Ovary (tissue), 9 donors: Measurements from ENCODE around the gene BACH2. TPM values are rescaled to one million over a fixed set of nuclear protein-coding genes. Genes with fewer than 3 reads are reported as not detected.

Experiments used
- DNase-seq, 5 donors: peaks; one replicate each; pipeline ENCODE4 v3.0.0-alpha.2; 2019 to 2020
- H3K27ac ChIP-seq, 2 donors: fragments of 200-600 bp; one replicate each; pipeline versions ENCODE4 v1.5.1 to v1.8.0; 2019 to 2022
- H3K27me3 ChIP-seq: fragments of 200-600 bp; one replicate; pipeline ENCODE4 v1.8.0; 2022
- H3K36me3 ChIP-seq: fragments of 200-600 bp; sonication (generic); one replicate; pipeline ENCODE4 v1.5.1; 2019
- H3K4me1 ChIP-seq: one replicate; pipeline ENCODE4 v1.8.1; 2013; ENCODE audit warnings: mild to moderate bottlenecking, moderate library complexity; ENCODE audit not compliant: insufficient read depth
- H3K4me3 ChIP-seq: fragments of 200-600 bp; sonication (generic); one replicate; pipeline ENCODE4 v1.5.1; 2017
- H3K9me3 ChIP-seq, 2 donors: fragments of 200-600 bp in 1 of 2; sonication (generic) in 1 of 2; one replicate each; pipeline versions ENCODE4 v1.5.1 to v1.8.1; 2013 to 2019; ENCODE audit warnings: mild to moderate bottlenecking in 1 of 2, moderate library complexity in 1 of 2
- CTCF ChIP-seq, 3 donors: fragments of 450-650 bp in 2 of 3; fragments of 200-600 bp in 1 of 3; IDR thresholded peaks; one replicate each; pipeline versions ENCODE4 v1.5.1 to v1.8.0; 2016 to 2022; ENCODE audit warnings: antibody characterized with exemption in 3 of 3, mild to moderate bottlenecking in 1 of 3
- EP300 ChIP-seq: sonication (generic); formaldehyde crosslinking; IDR thresholded peaks from one replicate; pipeline ENCODE4 v1.6.1; 2017; ENCODE audit warnings: antibody characterized with exemption
- POLR2A ChIP-seq: fragments of 450-650 bp; IDR thresholded peaks from one replicate; pipeline ENCODE4 v1.6.1; 2017; ENCODE audit warnings: antibody characterized with exemption, mild to moderate bottlenecking, moderate library complexity
- WGBS, 3 donors: extraction: QIAGEN DNeasy Blood & Tissue Kit in 1 of 3; methylation state at CpG; one replicate each; pipeline versions ENCODE4 v1.1.5 to v1.1.7; 2013 to 2017; 5-methylcytosine and 5-hydroxymethylcytosine counted together
- intact Hi-C, 4 donors: fragments of 100-400 bp; cut with DNase I; formaldehyde crosslinking; loops; one replicate each; pipeline versions ENCODE4 v1.11.0 to v1.15.1; 2022 to 2023
- polyA plus RNA-seq, 2 donors: library from polyadenylated mRNA; stranded (reverse); fragments of 200-250 nt in 1 of 2; fragments of 350-450 nt in 1 of 2; fragmentation: Illumina TruSeq in 1 of 2; extraction: RNeasy Lipid Tissue Mini Kit (QIAGEN cat#74804) in 1 of 2; gene quantifications; one replicate each; pipeline ENCODE4 v1.2.3, GENCODE V29; 2013 to 2014
- total RNA-seq, 7 donors: library from RNA; depleted of rRNA in 2 of 7; stranded (reverse); fragments of >200 nt in 2 of 7; fragmentation: NEBNext Ultra II Directional in 3 of 7; extraction: Animal tissue kit (Norgen Biotek cat#: 25700) in 3 of 7; gene quantifications; one replicate each; pipeline versions ENCODE4 v1.1.0 to v1.2.4, GENCODE V29; 2016 to 2023
- donor health status: DM: no; HTN: no; CAD: no; lungs with moderate emphysema.
- donor health status: DM: no; HTN: no; CAD: no.
- donor health status: Bipolar disorder and iron deficiency.
- donor health status: DM: yes; HTN: yes; CAD: no.
- donor health status: DM: no; HTN: no; CAD: no.
- donor health status: DM: yes; HTN: yes; CAD: no.

The BACH2 gene
- total and polyA plus RNA-seq, 9 donors: 2.6 to 19.2 (median 10.5) TPM

- TF ChIP-seq EP300 (no peak), CTCF (IDR thresholded peaks at IDR 0.05) (no peak), POLR2A (no peak)
- no peak overlapping the region for H3K27ac ChIP-seq
- DNase-seq: no peak
- intact Hi-C loops: loop anchor here in 2 of 4 donors (10.0 kb wide), 2 partner anchors 435 to 445 kb away; no protein-coding TSS in a partner anchor
- no peaks in the 10 kb centered on the region for H3K9me3 ChIP-seq
- no peak overlapping the region for H3K4me3 ChIP-seq
- WGBS, 3 donors: 73 to 80% (median 76%) methylated on average over 6 of the region's 6 CpGs
- H3K27me3 ChIP-seq: no peaks in the 10 kb centered on the region
- no peaks in the 10 kb centered on the region for H3K36me3 ChIP-seq
- no peaks in the 10 kb centered on the region for H3K4me1 ChIP-seq
Measured at GRCh38 chr6:89959883-89960282, 336.8 kb downstream of the BACH2 start.

- no peaks in the 10 kb centered on the region for H3K9me3 ChIP-seq
- H3K4me3 ChIP-seq: no peak overlapping the region
- TF ChIP-seq POLR2A (no peak), EP300 (no peak), CTCF (IDR thresholded peaks at IDR 0.05) (no peak)
- H3K36me3 ChIP-seq: no peaks in the 10 kb centered on the region
- 86 to 91% (median 89%) methylated on average over 4 of the region's 4 CpGs for WGBS, 3 donors
- no peak overlapping the region for H3K27ac ChIP-seq
- intact Hi-C loops: loop anchor here in 1 of 4 donors (10.0 kb wide), 1 partner anchor 449 kb away; no protein-coding TSS in a partner anchor
- no peak for DNase-seq
- H3K4me1 ChIP-seq: no peaks in the 10 kb centered on the region
- H3K27me3 ChIP-seq: no peaks in the 10 kb centered on the region
Measured at GRCh38 chr6:89956182-89956581, 340.5 kb downstream of the BACH2 start.

- no peak overlapping the region for H3K4me3 ChIP-seq
- H3K36me3 ChIP-seq: no peaks in the 10 kb centered on the region
- no peaks in the 10 kb centered on the region for H3K4me1 ChIP-seq
- intact Hi-C loops: loop anchor here in 1 of 4 donors (10.0 kb wide), 1 partner anchor 449 kb away; no protein-coding TSS in a partner anchor
- no peak overlapping the region for H3K27ac ChIP-seq
- H3K27me3 ChIP-seq: no peaks in the 10 kb centered on the region
- no peaks in the 10 kb centered on the region for H3K9me3 ChIP-seq
- WGBS, 3 donors: 83 to 98% (median 87%) methylated on average over 5 of the region's 5 CpGs
- TF ChIP-seq POLR2A: no peak
- no peak for TF ChIP-seq CTCF (IDR thresholded peaks at IDR 0.05)
- no peak for TF ChIP-seq EP300
- DNase-seq: no peak
Measured at GRCh38 chr6:89955364-89955763, 341.3 kb downstream of the BACH2 start.

- intact Hi-C loops: loop anchor here in 1 of 4 donors (10.0 kb wide), 1 partner anchor 450 kb away; no protein-coding TSS in a partner anchor
- WGBS, 3 donors: 81 to 93% (median 87%) methylated on average over 1 of the region's 1 CpG
Measured at GRCh38 chr6:89954721-89955148, 341.9 kb downstream of the BACH2 start.

More at GRCh38 chr6:89954721-89955148, 341.9 kb downstream of the BACH2 start:
- Histone ChIP-seq H3K9me3 (no peaks in the 10 kb centered on the region), H3K4me3 (no peak overlapping the region), H3K27ac (no peak overlapping the region), H3K36me3 (no peaks in the 10 kb centered on the region), H3K27me3 (no peaks in the 10 kb centered on the region), H3K4me1 (no peaks in the 10 kb centered on the region)
- DNase-seq: no peak
- TF ChIP-seq CTCF (IDR thresholded peaks at IDR 0.05): no peak
- no peak for TF ChIP-seq POLR2A
- TF ChIP-seq EP300: no peak
